ENCODE data around the gene ARID2.

GRCh38 chr12:45816652-45817051 is 87.1 kb downstream of the ARID2 start:
- TF ChIP-seq, protein P1, sequence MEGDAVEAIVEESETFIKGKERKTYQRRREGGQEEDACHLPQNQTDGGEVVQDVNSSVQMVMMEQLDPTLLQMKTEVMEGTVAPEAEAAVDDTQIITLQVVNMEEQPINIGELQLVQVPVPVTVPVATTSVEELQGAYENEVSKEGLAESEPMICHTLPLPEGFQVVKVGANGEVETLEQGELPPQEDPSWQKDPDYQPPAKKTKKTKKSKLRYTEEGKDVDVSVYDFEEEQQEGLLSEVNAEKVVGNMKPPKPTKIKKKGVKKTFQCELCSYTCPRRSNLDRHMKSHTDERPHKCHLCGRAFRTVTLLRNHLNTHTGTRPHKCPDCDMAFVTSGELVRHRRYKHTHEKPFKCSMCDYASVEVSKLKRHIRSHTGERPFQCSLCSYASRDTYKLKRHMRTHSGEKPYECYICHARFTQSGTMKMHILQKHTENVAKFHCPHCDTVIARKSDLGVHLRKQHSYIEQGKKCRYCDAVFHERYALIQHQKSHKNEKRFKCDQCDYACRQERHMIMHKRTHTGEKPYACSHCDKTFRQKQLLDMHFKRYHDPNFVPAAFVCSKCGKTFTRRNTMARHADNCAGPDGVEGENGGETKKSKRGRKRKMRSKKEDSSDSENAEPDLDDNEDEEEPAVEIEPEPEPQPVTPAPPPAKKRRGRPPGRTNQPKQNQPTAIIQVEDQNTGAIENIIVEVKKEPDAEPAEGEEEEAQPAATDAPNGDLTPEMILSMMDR (IDR thresholded peaks at IDR 0.05; ENCODE audit: low read length): no peak
- TF ChIP-seq EZH2 (IDR thresholded peaks at IDR 0.05; ENCODE audit: borderline replicate concordance, low read length): no peak

Measured in OCI-LY1 (cell line).